HL-60 (cell line): ENCODE results near the gene SPNS3.

Experiments
- DNase-seq, 2 experiments: peaks; one replicate each; pipeline ENCODE4 v3.0.0-alpha.2; 2010 to 2020; ENCODE audit warnings: low read depth in 1 of 2, low spot score in 1 of 2
- H3K27ac ChIP-seq: fragments of 250-450 bp; sonication (Bioruptor Pico); replicated peaks from 2 replicates; pipeline ENCODE4 v1.5.1; 2020; ENCODE audit warnings: mild to moderate bottlenecking, moderate library complexity
- H3K27me3 ChIP-seq: fragments of 250-450 bp; sonication (Bioruptor Pico); 2 replicates; pipeline ENCODE4 v1.5.1; 2021; ENCODE audit warnings: mild to moderate bottlenecking, moderate library complexity; ENCODE audit not compliant: insufficient read depth, poor library complexity, severe bottlenecking
- H3K4me3 ChIP-seq: replicated peaks from 2 replicates; pipeline ENCODE4 v1.5.1; 2011; ENCODE audit warnings: mild to moderate bottlenecking, control low read depth, low read length; ENCODE audit not compliant: insufficient read depth
- CTCF ChIP-seq: IDR thresholded peaks from one replicate; pipeline ENCODE4 v1.5.1; 2011; ENCODE audit warnings: low read length, control low read depth, inconsistent platforms; ENCODE audit not compliant: insufficient read depth
- GABPA ChIP-seq: IDR thresholded peaks from 2 replicates; pipeline ENCODE4 v1.6.1; 2012; ENCODE audit warnings: low read depth
- POLR2AphosphoS5 ChIP-seq: IDR thresholded peaks from 2 replicates; pipeline ENCODE4 v1.6.1; 2012; ENCODE audit warnings: low read depth
- REST ChIP-seq: IDR thresholded peaks from 2 replicates; pipeline ENCODE4 v1.6.1; 2012; ENCODE audit warnings: low read depth; ENCODE audit not compliant: insufficient replicate concordance
- SPI1 ChIP-seq: IDR thresholded peaks from 2 replicates; pipeline ENCODE4 v1.6.1; 2012; ENCODE audit warnings: low read depth, mild to moderate bottlenecking, borderline replicate concordance

SPNS3 gene

GRCh38 chr17:4450710-4451316 lies 17.1 kb downstream of the SPNS3 start:
- no peak for DNase-seq
- H3K27me3 ChIP-seq: no peaks in the 10 kb centered on the region
- TF ChIP-seq REST (no peak), CTCF (no peak), POLR2AphosphoS5 (no peak)
- H3K4me3 ChIP-seq: no peak overlapping the region
- no peak overlapping the region for H3K27ac ChIP-seq

- TF ChIP-seq SPI1: peak; percentile 68; the same call in 1 of the 2 replicates
- no peak for TF ChIP-seq POLR2AphosphoS5
- DNase-seq: no peak
- Histone ChIP-seq H3K27ac (no peak overlapping the region), H3K4me3 (no peak overlapping the region), H3K27me3 (no peaks in the 10 kb centered on the region)
These were observed 20.3 kb downstream of the SPNS3 start for GRCh38 chr17:4453812-4454591.

GRCh38 chr17:4460661-4461060 lies 26.9 kb downstream of the SPNS3 start:
- Histone ChIP-seq H3K27ac (no peak overlapping the region), H3K4me3 (no peak overlapping the region), H3K27me3 (no peaks in the 10 kb centered on the region)
- TF ChIP-seq SPI1 (no peak), CTCF (no peak), GABPA (no peak), POLR2AphosphoS5 (no peak), REST (no peak)
- no peak for DNase-seq

GRCh38 chr17:4463818-4464476 lies 30.2 kb downstream of the SPNS3 start:
- DNase-seq: no peak
- TF ChIP-seq SPI1: no peak
- TF ChIP-seq CTCF: no peak
- TF ChIP-seq REST: no peak
- TF ChIP-seq POLR2AphosphoS5: no peak
- no peak for TF ChIP-seq GABPA
- H3K27ac ChIP-seq: no peak overlapping the region
- no peaks in the 10 kb centered on the region for H3K27me3 ChIP-seq
- H3K4me3 ChIP-seq: no peak overlapping the region
